ENCODE measurements around the gene SCT.

The SCT gene

GRCh38 chr11:643849-644738 lies 17.1 kb upstream of the SCT start:
- DNase-seq (ENCODE audit: low spot score) = no peak

GRCh38 chr11:643366-643765 lies 16.4 kb upstream of the SCT start:
- DNase-seq (ENCODE audit: low spot score) = no peak

- DNase-seq (ENCODE audit: low spot score) = no peak
Measured at GRCh38 chr11:641806-642370, 14.9 kb upstream of the SCT start.

GRCh38 chr11:640021-640706 lies 13.2 kb upstream of the SCT start:
- no peak for DNase-seq (ENCODE audit: low spot score)

GRCh38 chr11:639332-639955 lies 12.5 kb upstream of the SCT start:
- DNase-seq (ENCODE audit: low spot score) = no peak

- no peak for DNase-seq (ENCODE audit: low spot score)
Measured at GRCh38 chr11:638631-639331, 11.8 kb upstream of the SCT start.

GRCh38 chr11:637593-638521 lies 10.9 kb upstream of the SCT start:
- DNase-seq (ENCODE audit: low spot score) = no peak

- no peak for DNase-seq (ENCODE audit: low spot score)
Measured at GRCh38 chr11:637333-637592, 10.3 kb upstream of the SCT start.

- no peak for DNase-seq (ENCODE audit: low spot score)
Measured at GRCh38 chr11:636511-637332, 9.7 kb upstream of the SCT start, which contains the start of gene DRD4. TSS of gene DRD4 (plus strand) at chr11:637269. CDS start at chr11:637305, 36 bp downstream.

GRCh38 chr11:635945-636510 lies 9.0 kb upstream of the SCT start:
- no peak for DNase-seq (ENCODE audit: low spot score)

GRCh38 chr11:630871-631270 lies 3.9 kb upstream of the SCT start:
- DNase-seq (ENCODE audit: low spot score) = no peak

- no peak for DNase-seq (ENCODE audit: low spot score)
Measured at GRCh38 chr11:629237-629583, 2.2 kb upstream of the SCT start.

GRCh38 chr11:628056-628455 lies 1.1 kb upstream of the SCT start:
- no peak for DNase-seq (ENCODE audit: low spot score)

- DNase-seq (ENCODE audit: low spot score) = no peak
Measured at GRCh38 chr11:627308-627576, 261 bp upstream of the SCT start.

- no peak for DNase-seq (ENCODE audit: low spot score)
Measured at GRCh38 chr11:625636-626268, 1.2 kb downstream of the SCT start.

GRCh38 chr11:624705-625635 lies 2.0 kb downstream of the SCT start, which contains the start of gene CDHR5:
TSS of gene CDHR5 (minus strand) at chr11:624955. CDS start at chr11:624902, 53 bp downstream.
- DNase-seq (ENCODE audit: low spot score) = no peak

- no peak for DNase-seq (ENCODE audit: low spot score)
Measured at GRCh38 chr11:623999-624704, 2.8 kb downstream of the SCT start.

- DNase-seq (ENCODE audit: low spot score) = no peak
Measured at GRCh38 chr11:623349-623869, 3.6 kb downstream of the SCT start.
